Adrenal gland (tissue), 12 donors: ENCODE data around the gene PLCG2. TPM values are rescaled to one million over a fixed set of nuclear protein-coding genes. Genes with fewer than 3 reads are reported as not detected.

Experiments
- DNase-seq, 7 donors: peaks; one replicate each; pipeline ENCODE4 v3.0.0-alpha.2; 2019 to 2020
- H3K27ac ChIP-seq, 5 donors: fragments of 200-600 bp; sonication (generic) in 4 of 5; 1 replicate in 3 of 5; 2 replicates in 2 of 5; pipeline versions ENCODE4 v1.5.1 to v1.8.0; 2016 to 2020; ENCODE audit warnings: mild to moderate bottlenecking in 1 of 5
- H3K27me3 ChIP-seq: fragments of 200-600 bp; 2 replicates; pipeline ENCODE4 v1.8.0; 2021
- H3K36me3 ChIP-seq, 2 donors: fragments of 200-600 bp; replicated peaks in 1 of 2; 1 replicate in 1 of 2; 2 replicates in 1 of 2; pipeline versions ENCODE4 v1.5.1 to v1.8.0; 2018 to 2022
- H3K4me1 ChIP-seq, 2 donors: fragments of 200-600 bp; replicated peaks in 1 of 2; 1 replicate in 1 of 2; 2 replicates in 1 of 2; pipeline versions ENCODE4 v1.5.1 to v1.8.0; 2018 to 2021
- H3K4me3 ChIP-seq, 4 donors: fragments of 200-600 bp; sonication (generic) in 3 of 4; one replicate each; pipeline ENCODE4 v1.5.1; 2016 to 2018
- H3K9me3 ChIP-seq, 3 donors: fragments of 200-600 bp; sonication (generic) in 1 of 3; replicated peaks in 1 of 3; 1 replicate in 2 of 3; 2 replicates in 1 of 3; pipeline versions ENCODE4 v1.5.1 to v1.8.0; 2016 to 2021
- POLR2A ChIP-seq, 2 donors: fragments of 450-650 bp; IDR thresholded peaks; one replicate each; pipeline ENCODE4 v1.6.1; 2017; ENCODE audit warnings: antibody characterized with exemption in 2 of 2, mild to moderate bottlenecking in 2 of 2, moderate library complexity in 1 of 2
- WGBS, 4 donors: extraction: QIAGEN DNeasy Blood & Tissue Kit in 2 of 4; methylation state at CpG; one replicate each; pipeline versions ENCODE4 v1.1.5 to v1.1.7; 2013 to 2017; 5-methylcytosine and 5-hydroxymethylcytosine counted together
- intact Hi-C, 2 donors: fragments of 100-400 bp; cut with DNase I; formaldehyde crosslinking; loops; one replicate each; pipeline versions ENCODE4 v1.14.1 to v1.15.0; 2022 to 2023
- polyA plus RNA-seq, 3 donors: library from polyadenylated mRNA; stranded (reverse); fragments of 200-250 nt in 2 of 3; fragments of 350-450 nt in 1 of 3; fragmentation: Illumina TruSeq in 1 of 3; extraction: RNeasy Lipid Tissue Mini Kit (QIAGEN cat#74804) in 1 of 3; gene quantifications; one replicate each; pipeline ENCODE4 v1.2.3, GENCODE V29; 2013 to 2014
- total RNA-seq, 9 donors: library from RNA; depleted of rRNA in 4 of 9; stranded (reverse); fragments of >200 nt in 4 of 9; fragments of 120-200 nt in 1 of 9; fragmentation: NEBNext Ultra II Directional in 1 of 9; extraction: Animal tissue kit (Norgen Biotek cat#: 25700) in 1 of 9; gene quantifications; one replicate each; pipeline versions ENCODE4 v1.1.0 to v1.2.4, GENCODE V29; 2013 to 2023
- TF ChIP-seq, protein P1 (sequence below), 6 experiments: fragments of 450-650 bp in 4 of 6; fragments of 200-600 bp in 2 of 6; sonication (generic) in 1 of 6; IDR thresholded peaks; 1 replicate in 5 of 6; 2 replicates in 1 of 6; pipeline versions ENCODE4 v1.5.1 to v1.8.0; 2016 to 2021; ENCODE audit warnings: antibody characterized with exemption in 6 of 6, mild to moderate bottlenecking in 2 of 6, moderate library complexity in 1 of 6
- donor health status: healthy with polysubstance abuse.
- donor health status: Bipolar disorder and iron deficiency.
- donor health status: DM: yes; HTN: yes; CAD: no.
- donor health status: DM: no; HTN: no; CAD: no.
- donor health status: DM: no; HTN: no; CAD: no.
- donor health status: DM: yes; HTN: yes; CAD: no.

The PLCG2 gene
- total and polyA plus RNA-seq, 12 donors, result 4.8 to 47.6 (median 10.9) TPM

DNA sequence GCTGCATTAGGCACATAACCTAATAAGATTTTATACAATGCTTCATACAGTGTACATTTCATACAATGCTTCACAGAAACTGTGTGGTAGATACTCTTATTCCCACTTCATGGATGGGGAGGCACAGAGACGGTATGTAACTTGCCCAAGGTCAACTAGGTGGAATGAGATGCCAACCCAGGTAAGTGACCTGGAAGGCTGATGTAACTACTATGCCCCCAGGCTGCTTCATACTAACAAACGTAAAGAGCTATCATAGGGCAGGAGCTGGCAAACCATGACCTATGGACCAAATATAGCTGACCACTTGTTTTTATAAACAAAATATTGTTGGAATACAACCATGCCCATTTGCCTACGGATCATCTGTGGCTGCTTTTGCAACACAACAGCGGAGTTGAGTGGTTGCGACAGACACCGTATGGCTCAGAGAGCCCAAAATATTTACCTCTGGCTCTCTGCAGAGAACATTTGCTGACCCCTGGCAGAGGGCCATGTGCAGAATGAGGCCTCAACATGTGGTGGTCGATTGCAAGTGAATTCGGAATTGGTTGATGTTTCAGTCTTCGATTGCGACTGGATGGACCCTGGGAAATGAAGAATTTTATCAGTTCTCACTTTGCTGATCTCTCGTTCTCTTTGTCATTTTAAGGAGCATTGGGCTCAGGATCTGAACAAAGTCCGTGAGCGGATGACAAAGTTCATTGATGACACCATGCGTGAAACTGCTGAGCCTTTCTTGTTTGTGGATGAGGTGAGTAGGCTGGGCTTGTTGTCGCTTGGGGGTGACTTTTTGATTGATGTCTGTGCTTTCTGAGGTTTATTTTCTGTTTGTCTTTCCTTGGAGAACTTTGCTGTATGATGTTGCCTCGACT, 109.7 kb downstream of the PLCG2 start:
- DNase-seq, result no peak
- no peak overlapping the region for H3K27ac ChIP-seq
- no peak overlapping the region for H3K4me3 ChIP-seq
- no peaks in the 10 kb centered on the region for H3K4me1 ChIP-seq
- intact Hi-C loops, result no loop called here
- no peaks in the 10 kb centered on the region for H3K9me3 ChIP-seq
- TF ChIP-seq POLR2A (IDR thresholded peaks at IDR 0.05), result no peak
- TF ChIP-seq, protein P1, sequence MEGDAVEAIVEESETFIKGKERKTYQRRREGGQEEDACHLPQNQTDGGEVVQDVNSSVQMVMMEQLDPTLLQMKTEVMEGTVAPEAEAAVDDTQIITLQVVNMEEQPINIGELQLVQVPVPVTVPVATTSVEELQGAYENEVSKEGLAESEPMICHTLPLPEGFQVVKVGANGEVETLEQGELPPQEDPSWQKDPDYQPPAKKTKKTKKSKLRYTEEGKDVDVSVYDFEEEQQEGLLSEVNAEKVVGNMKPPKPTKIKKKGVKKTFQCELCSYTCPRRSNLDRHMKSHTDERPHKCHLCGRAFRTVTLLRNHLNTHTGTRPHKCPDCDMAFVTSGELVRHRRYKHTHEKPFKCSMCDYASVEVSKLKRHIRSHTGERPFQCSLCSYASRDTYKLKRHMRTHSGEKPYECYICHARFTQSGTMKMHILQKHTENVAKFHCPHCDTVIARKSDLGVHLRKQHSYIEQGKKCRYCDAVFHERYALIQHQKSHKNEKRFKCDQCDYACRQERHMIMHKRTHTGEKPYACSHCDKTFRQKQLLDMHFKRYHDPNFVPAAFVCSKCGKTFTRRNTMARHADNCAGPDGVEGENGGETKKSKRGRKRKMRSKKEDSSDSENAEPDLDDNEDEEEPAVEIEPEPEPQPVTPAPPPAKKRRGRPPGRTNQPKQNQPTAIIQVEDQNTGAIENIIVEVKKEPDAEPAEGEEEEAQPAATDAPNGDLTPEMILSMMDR (IDR thresholded peaks at IDR 0.05), result no peak
- 73 to 84% (median 80%) methylated on average over 13 to 16 of the region's 16 CpGs for WGBS, 4 donors
- no peaks in the 10 kb centered on the region for H3K27me3 ChIP-seq
- no peaks in the 10 kb centered on the region for H3K36me3 ChIP-seq

DNA sequence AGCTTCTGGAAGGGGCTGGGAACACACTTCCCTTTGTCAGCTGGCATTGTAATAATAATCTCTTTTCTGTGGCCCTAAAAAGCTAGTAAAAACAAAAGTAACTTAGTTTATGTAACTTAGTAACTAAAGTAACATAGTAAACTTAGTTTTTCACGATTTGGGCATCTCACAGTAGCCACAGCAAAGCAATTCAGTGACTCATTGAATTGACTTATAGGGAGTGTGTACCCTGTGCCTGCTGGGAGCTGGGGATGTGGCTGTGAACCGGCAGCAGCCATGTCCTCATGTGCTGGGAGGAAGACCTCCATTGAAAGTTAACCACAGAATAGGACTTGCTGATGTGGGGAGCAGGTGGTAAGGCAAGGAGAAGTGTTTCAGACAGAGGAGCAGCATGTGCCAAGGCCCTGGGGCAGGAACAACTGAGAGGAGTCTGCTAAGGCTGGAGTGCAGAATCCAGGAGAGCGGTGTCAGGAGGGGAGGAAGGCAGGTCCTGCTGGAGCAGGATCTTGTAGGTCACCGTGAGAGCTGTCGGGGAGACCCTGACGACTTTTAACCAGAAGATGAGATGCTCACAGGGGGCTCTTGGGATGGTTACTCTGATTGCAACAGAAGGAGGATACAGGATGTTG, 112.8 kb downstream of the PLCG2 start:
- intact Hi-C loops, result loop anchor here (5.0 kb wide), 2 partner anchors 335 to 340 kb away; no protein-coding TSS in a partner anchor
- TF ChIP-seq POLR2A (IDR thresholded peaks at IDR 0.05), result no peak
- TF ChIP-seq, protein P1 (IDR thresholded peaks at IDR 0.05), result no peak
- WGBS, 4 donors, result 79 to 91% (median 82%) methylated on average over 6 of the region's 6 CpGs

DNA sequence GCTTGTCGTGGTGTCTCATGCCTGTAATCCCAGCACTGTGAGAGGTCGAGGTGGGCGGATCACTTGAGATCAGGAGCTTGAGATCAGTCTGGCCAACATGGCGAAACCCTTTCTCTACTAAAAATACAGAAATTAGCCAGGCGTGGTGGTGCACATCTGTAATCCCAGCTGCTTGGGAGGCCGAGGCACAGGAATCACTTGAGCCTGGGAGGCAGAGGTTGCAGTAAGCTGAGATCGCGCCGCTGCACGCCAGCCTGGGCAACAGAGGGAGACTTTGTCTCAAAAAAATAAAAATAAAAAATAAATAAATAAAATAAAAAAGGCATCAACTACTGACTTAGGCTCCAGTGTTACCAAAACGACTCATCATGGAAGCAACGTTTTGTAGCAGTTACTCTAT, 115.5 kb downstream of the PLCG2 start:
- no peaks in the 10 kb centered on the region for H3K9me3 ChIP-seq
- no peak overlapping the region for H3K27ac ChIP-seq
- no peaks in the 10 kb centered on the region for H3K27me3 ChIP-seq
- H3K4me1 ChIP-seq, result no peaks in the 10 kb centered on the region
- intact Hi-C loops, result loop anchor here (5.0 kb wide), 2 partner anchors 333 to 338 kb away; no protein-coding TSS in a partner anchor
- H3K36me3 ChIP-seq, result no peaks in the 10 kb centered on the region
- 91 to 93% (median 92%) methylated on average over 12 of the region's 12 CpGs for WGBS, 4 donors
- DNase-seq, result peak in 1 of 7 donors; percentile 35
- no peak for TF ChIP-seq POLR2A (IDR thresholded peaks at IDR 0.05)
- TF ChIP-seq, protein P1 (IDR thresholded peaks at IDR 0.05), result no peak
- H3K4me3 ChIP-seq, result no peak overlapping the region

More for the DNA sequence above, 112.8 kb downstream of the PLCG2 start:
- Histone ChIP-seq H3K27me3 (no peaks in the 10 kb centered on the region), H3K36me3 (no peaks in the 10 kb centered on the region), H3K9me3 (no peaks in the 10 kb centered on the region), H3K4me3 (no peak overlapping the region), H3K4me1 (no peaks in the 10 kb centered on the region), H3K27ac (no peak overlapping the region)
- DNase-seq, result no peak

DNA sequence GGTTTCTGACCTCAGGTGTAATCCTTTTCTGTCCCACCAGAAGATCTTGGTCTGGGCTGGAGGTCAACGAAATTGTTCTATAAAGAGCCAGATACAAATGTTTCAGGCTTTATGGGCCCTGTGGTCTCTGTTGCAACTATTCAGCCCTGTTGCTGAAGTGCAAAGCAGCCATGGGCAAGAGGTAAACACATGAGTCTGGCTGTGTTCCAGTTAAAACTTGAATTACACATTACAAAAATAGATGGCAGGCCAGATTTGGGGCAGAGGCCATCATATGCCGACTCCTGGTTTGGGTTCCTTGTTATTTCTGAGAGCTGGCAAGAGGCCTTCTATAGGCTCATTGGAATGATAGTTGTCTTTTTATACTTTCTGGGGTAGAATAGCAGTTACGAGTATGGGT, 117.8 kb downstream of the PLCG2 start:
- H3K27ac ChIP-seq, result no peak overlapping the region
- H3K4me3 ChIP-seq, result no peak overlapping the region
- H3K4me1 ChIP-seq, result no peaks in the 10 kb centered on the region
- no peak for DNase-seq
- TF ChIP-seq, protein P1 (IDR thresholded peaks at IDR 0.05), result no peak
- TF ChIP-seq POLR2A (IDR thresholded peaks at IDR 0.05), result no peak
- H3K36me3 ChIP-seq, result no peaks in the 10 kb centered on the region
- 77 to 100% (median 86%) methylated on average over 3 of the region's 3 CpGs for WGBS, 4 donors
- H3K27me3 ChIP-seq, result no peaks in the 10 kb centered on the region
- intact Hi-C loops, result no loop called here
- H3K9me3 ChIP-seq, result no peaks in the 10 kb centered on the region
